Endodermal cell (in vitro differentiated cells): Measurements from ENCODE around the gene TP53TG3D. TPM values are rescaled to one million over a fixed set of nuclear protein-coding genes. Genes with fewer than 3 reads are reported as not detected.
"Not testable (repeated sequence)": the region's sequence is repeated elsewhere in the genome, so short reads cannot be mapped to it uniquely, and the experiment has no call there.

Experiments used
- DNase-seq: peaks from one replicate; pipeline ENCODE4 v3.0.0-alpha.2; 2017
- H3K27ac ChIP-seq: 2 replicates; pipeline ENCODE4 v1.5.1; 2013; ENCODE audit warnings: mild to moderate bottlenecking, low read depth, low read length, moderate library complexity
- H3K27me3 ChIP-seq: 2 replicates; pipeline ENCODE4 v1.6.1; 2013; ENCODE audit warnings: mild to moderate bottlenecking, low read length, moderate library complexity; ENCODE audit not compliant: insufficient read depth, control insufficient read depth, poor library complexity, severe bottlenecking
- H3K36me3 ChIP-seq: 2 replicates; pipeline ENCODE4 v1.7.0; 2013; ENCODE audit warnings: mild to moderate bottlenecking, low read length, moderate library complexity; ENCODE audit not compliant: control insufficient read depth, insufficient read depth
- H3K4me1 ChIP-seq: one replicate; pipeline ENCODE4 v1.7.0; 2013; ENCODE audit warnings: low read length; ENCODE audit not compliant: control insufficient read depth, insufficient read depth
- H3K4me3 ChIP-seq: 2 replicates; pipeline ENCODE4 v1.5.1; 2013; ENCODE audit warnings: mild to moderate bottlenecking, low read length, moderate library complexity
- H3K9ac ChIP-seq: 2 replicates; pipeline ENCODE4 v1.6.1; 2013; ENCODE audit warnings: mild to moderate bottlenecking, low read length, moderate library complexity; ENCODE audit not compliant: poor library complexity, severe bottlenecking; ENCODE audit errors: extremely low read depth
- H3K9me3 ChIP-seq: 2 replicates; pipeline ENCODE4 v1.6.1; 2013; ENCODE audit warnings: mild to moderate bottlenecking, low read length, moderate library complexity; ENCODE audit not compliant: control insufficient read depth
- H3K27ac Mint-ChIP-seq: 2 replicates; pipeline ENCODE4 v1.8.0; 2020; ENCODE audit warnings: mixed read lengths
- H3K27me3 Mint-ChIP-seq: 2 replicates; pipeline ENCODE4 v1.8.0; 2021; ENCODE audit warnings: mild to moderate bottlenecking, mixed read lengths; ENCODE audit not compliant: insufficient read depth
- H3K36me3 Mint-ChIP-seq: 2 replicates; pipeline ENCODE4 v1.8.0; 2020; ENCODE audit warnings: low read depth, mixed read lengths
- H3K4me1 Mint-ChIP-seq: 2 replicates; pipeline ENCODE4 v1.8.0; 2020; ENCODE audit warnings: mixed read lengths
- H3K4me3 Mint-ChIP-seq: 2 replicates; pipeline ENCODE4 v1.8.0; 2020; ENCODE audit warnings: mild to moderate bottlenecking, moderate library complexity, mixed read lengths
- H3K9me3 Mint-ChIP-seq: 2 replicates; pipeline ENCODE4 v1.8.0; 2020; ENCODE audit warnings: mild to moderate bottlenecking, mixed read lengths
- whole genome bisulfite sequencing, 2 experiments: methylation state at CpG; one replicate each; pipeline versions ENCODE4 v1.1.5 to v1.1.7; 2013; ENCODE audit warnings: missing lambda C conversion rate in 2 of 2, mixed read lengths in 1 of 2; ENCODE audit not compliant: insufficient coverage in 1 of 2, insufficient read length in 1 of 2; 5-methylcytosine and 5-hydroxymethylcytosine counted together
- long read RNA-seq, 4 experiments: library from polyadenylated mRNA in 2 of 4; library from RNA in 1 of 4; library from capped mRNA in 1 of 4; stranded (forward) in 3 of 4; unstranded in 1 of 4; transcript quantifications; one replicate each; pipeline ENCODE4 v2.0.0, GENCODE V29; 2020 to 2021; ENCODE audit warnings: inconsistent platforms in 1 of 4
- polyA plus RNA-seq, 2 experiments: library from polyadenylated mRNA; stranded (reverse); fragments of 50-300 nt; gene quantifications; one replicate each; pipeline ENCODE4 v1.2.3, GENCODE V29; 2013
- total RNA-seq, 2 donors: library from RNA; stranded (reverse); fragmentation: NEBNext Ultra II Directional in 1 of 2; extraction: Animal tissue kit (Norgen Biotek cat#: 25700) in 1 of 2; gene quantifications; 2 replicates in 1 of 2; 3 replicates in 1 of 2; pipeline ENCODE4 v1.2.1, GENCODE V29; 2021

TP53TG3D gene
- total RNA-seq = not detected
- not detected for polyA plus RNA-seq (2013, experiment 1 of 2)
- not detected for polyA plus RNA-seq (2013, experiment 2 of 2)
- long read RNA-seq, experiment 1 = 0 reads
- long read RNA-seq, experiment 2 = 0 reads
- long read RNA-seq, experiment 3 = 0 reads
- long read RNA-seq, experiment 4 = 0 reads

GRCh38 chr16:32252986-32253385 is at the start of gene TP53TG3D:
Gene TP53TG3D (plus strand): TSS chr16:32253286. CDS start chr16:32253354, 68 bp downstream.
- not testable (repeated sequence) for H3K4me1 Mint-ChIP-seq, H3K27ac Mint-ChIP-seq, DNase-seq, H3K4me3 ChIP-seq, H3K27ac ChIP-seq, H3K36me3 Mint-ChIP-seq, H3K9me3 Mint-ChIP-seq, H3K27me3 ChIP-seq, H3K4me3 Mint-ChIP-seq, H3K36me3 ChIP-seq, H3K27me3 Mint-ChIP-seq, H3K4me1 ChIP-seq, H3K9me3 ChIP-seq, H3K9ac ChIP-seq
- WGBS, 2 experiments = no CpG with 5 or more reads among the region's 26 CpGs

- not testable (repeated sequence) for DNase-seq, H3K9me3 ChIP-seq, H3K36me3 Mint-ChIP-seq, H3K27me3 ChIP-seq, H3K9ac ChIP-seq, H3K27ac Mint-ChIP-seq, H3K36me3 ChIP-seq, H3K27me3 Mint-ChIP-seq, H3K9me3 Mint-ChIP-seq, H3K4me3 Mint-ChIP-seq, H3K4me1 ChIP-seq, H3K4me3 ChIP-seq, H3K27ac ChIP-seq, H3K4me1 Mint-ChIP-seq
- no CpG with 5 or more reads among the region's 20 CpGs for WGBS, 2 experiments
Measured at GRCh38 chr16:32253507-32253906, 421 bp downstream of the TP53TG3D start.

- H3K27ac ChIP-seq, H3K9ac ChIP-seq, H3K27me3 Mint-ChIP-seq, H3K9me3 ChIP-seq, H3K36me3 ChIP-seq, DNase-seq, H3K4me1 Mint-ChIP-seq, H3K27me3 ChIP-seq, H3K4me1 ChIP-seq, H3K4me3 Mint-ChIP-seq, H3K9me3 Mint-ChIP-seq, H3K27ac Mint-ChIP-seq, H3K36me3 Mint-ChIP-seq, H3K4me3 ChIP-seq: not testable (repeated sequence)
- WGBS, 2 experiments = 75% methylated on average over 3 of the region's 5 CpGs; no CpG with 5 or more reads in 1 of the 2 experiments
Measured at GRCh38 chr16:32261526-32261925, 8.4 kb downstream of the TP53TG3D start.

- H3K27ac ChIP-seq, H3K4me1 Mint-ChIP-seq, DNase-seq, H3K9ac ChIP-seq, H3K9me3 Mint-ChIP-seq, H3K36me3 Mint-ChIP-seq, H3K9me3 ChIP-seq, H3K27me3 Mint-ChIP-seq, H3K4me1 ChIP-seq, H3K27me3 ChIP-seq, H3K36me3 ChIP-seq, H3K4me3 Mint-ChIP-seq, H3K4me3 ChIP-seq, H3K27ac Mint-ChIP-seq: not testable (repeated sequence)
- WGBS, 2 experiments = 88% methylated on average over 9 of the region's 10 CpGs; no CpG with 5 or more reads in 1 of the 2 experiments
Measured at GRCh38 chr16:32263552-32263951, 10.5 kb downstream of the TP53TG3D start.

GRCh38 chr16:32281910-32282309 is 28.8 kb downstream of the TP53TG3D start:
- not testable (repeated sequence) for H3K36me3 Mint-ChIP-seq, H3K4me3 ChIP-seq, H3K9me3 Mint-ChIP-seq, H3K4me3 Mint-ChIP-seq, H3K36me3 ChIP-seq, DNase-seq, H3K27me3 Mint-ChIP-seq, H3K9ac ChIP-seq, H3K27ac ChIP-seq, H3K4me1 Mint-ChIP-seq, H3K27ac Mint-ChIP-seq, H3K4me1 ChIP-seq, H3K9me3 ChIP-seq, H3K27me3 ChIP-seq
- no CpG with 5 or more reads among the region's 1 CpG for WGBS, 2 experiments

- H3K36me3 Mint-ChIP-seq, H3K36me3 ChIP-seq, H3K9me3 Mint-ChIP-seq, H3K4me1 ChIP-seq, H3K4me1 Mint-ChIP-seq, H3K4me3 Mint-ChIP-seq, H3K9ac ChIP-seq, H3K27ac Mint-ChIP-seq, H3K9me3 ChIP-seq, H3K27ac ChIP-seq, H3K27me3 ChIP-seq, DNase-seq, H3K4me3 ChIP-seq, H3K27me3 Mint-ChIP-seq: not testable (repeated sequence)
Measured at GRCh38 chr16:32283024-32283423, 29.9 kb downstream of the TP53TG3D start.

GRCh38 chr16:32283917-32284495 is 30.9 kb downstream of the TP53TG3D start:
- H3K27ac Mint-ChIP-seq, DNase-seq, H3K27me3 ChIP-seq, H3K36me3 ChIP-seq, H3K36me3 Mint-ChIP-seq, H3K9me3 ChIP-seq, H3K4me3 Mint-ChIP-seq, H3K27me3 Mint-ChIP-seq, H3K4me1 Mint-ChIP-seq, H3K4me3 ChIP-seq, H3K9ac ChIP-seq, H3K9me3 Mint-ChIP-seq, H3K27ac ChIP-seq, H3K4me1 ChIP-seq: not testable (repeated sequence)
- 74 to 81% methylated on average over 3 to 5 of the region's 5 CpGs for WGBS, 2 experiments
